ENCODE measurements around the gene MT2A. TPM values are rescaled to one million over a fixed set of nuclear protein-coding genes. Genes with fewer than 3 reads are reported as not detected.
"Not testable (repeated sequence)": the region's sequence is repeated elsewhere in the genome, so short reads cannot be mapped to it uniquely, and the experiment has no call there.

MT2A gene
- polyA plus RNA-seq, 1 donor from 2014 or later, result not detected

GRCh38 chr16:56580391-56581048, 27.9 kb upstream of the MT2A start:
- Histone ChIP-seq H4K20me1 (ENCODE audit: insufficient read depth) (no peaks in the 10 kb centered on the region), H3F3A (ENCODE audit: insufficient read depth, low read length, poor library complexity, severe bottlenecking) (no peaks in the 10 kb centered on the region), H3K9ac (ENCODE audit: low read length) (no peak overlapping the region), H3K4me2 (ENCODE audit: low read length) (no peak overlapping the region), H3K9me3 (ENCODE audit: low read length) (no peaks in the 10 kb centered on the region), H3K27me3 (ENCODE audit: insufficient read depth, low read depth, low read length) (no peaks in the 10 kb centered on the region), H3K36me3 (ENCODE audit: insufficient read depth, low read length) (no peaks in the 10 kb centered on the region), H2AFZ (ENCODE audit: low read depth, low read length) (no peak overlapping the region), H3K4me3 (ENCODE audit: low read length) (no peak overlapping the region), H3K27ac (ENCODE audit: low read length) (no peak overlapping the region), H3K79me2 (replicated peaks; ENCODE audit: insufficient read depth, low read length) (no peaks in the 10 kb centered on the region), H3K9me2 (ENCODE audit: insufficient read depth, low read length) (no peaks in the 10 kb centered on the region)
- TF ChIP-seq EZH2 (IDR thresholded peaks at IDR 0.05; ENCODE audit: borderline replicate concordance, insufficient read depth, low read length, poor library complexity, severe bottlenecking) (no peak), RAD21 (conservative IDR thresholded peaks at IDR 0.05) (no peak), POLR2AphosphoS5 (IDR thresholded peaks at IDR 0.05) (no peak), TAF1 (IDR thresholded peaks at IDR 0.05; ENCODE audit: low read depth) (no peak), CTCF (IDR thresholded peaks at IDR 0.05; ENCODE audit: poor library complexity, severe bottlenecking) (no peak), MXI1 (conservative IDR thresholded peaks at IDR 0.05; ENCODE audit: poor library complexity, severe bottlenecking) (no peak)

GRCh38 chr16:56582911-56583310, 25.5 kb upstream of the MT2A start:
- H3K4me3 ChIP-seq (ENCODE audit: low read length); H3K9me3 ChIP-seq (ENCODE audit: low read length); H4K20me1 ChIP-seq (ENCODE audit: insufficient read depth); H3F3A ChIP-seq (ENCODE audit: insufficient read depth, low read length, poor library complexity, severe bottlenecking); H3K4me2 ChIP-seq (ENCODE audit: low read length); H2AFZ ChIP-seq (ENCODE audit: low read depth, low read length); H3K9ac ChIP-seq (ENCODE audit: low read length); H3K27ac ChIP-seq (ENCODE audit: low read length); H3K27me3 ChIP-seq (ENCODE audit: insufficient read depth, low read depth, low read length); H3K79me2 ChIP-seq (replicated peaks; ENCODE audit: insufficient read depth, low read length); H3K9me2 ChIP-seq (ENCODE audit: insufficient read depth, low read length); H3K36me3 ChIP-seq (ENCODE audit: insufficient read depth, low read length): not testable (repeated sequence)

- no peak overlapping the region for H3K9ac ChIP-seq (ENCODE audit: low read length)
- no peak overlapping the region for H3K4me3 ChIP-seq (ENCODE audit: low read length)
- H3K27ac ChIP-seq (ENCODE audit: low read length), result no peak overlapping the region
- H3K9me3 ChIP-seq (ENCODE audit: low read length), result no peaks in the 10 kb centered on the region
- no peaks in the 10 kb centered on the region for H3K9me2 ChIP-seq (ENCODE audit: insufficient read depth, low read length)
- no peak overlapping the region for H2AFZ ChIP-seq (ENCODE audit: low read depth, low read length)
- TF ChIP-seq RAD21 (conservative IDR thresholded peaks at IDR 0.05) (no peak), MXI1 (conservative IDR thresholded peaks at IDR 0.05; ENCODE audit: poor library complexity, severe bottlenecking) (no peak), SMC3 (conservative IDR thresholded peaks at IDR 0.05; ENCODE audit: poor library complexity) (no peak), EZH2 (IDR thresholded peaks at IDR 0.05; ENCODE audit: borderline replicate concordance, insufficient read depth, low read length, poor library complexity, severe bottlenecking) (no peak), CTCF (IDR thresholded peaks at IDR 0.05; ENCODE audit: poor library complexity, severe bottlenecking) (no peak), TAF1 (IDR thresholded peaks at IDR 0.05; ENCODE audit: low read depth) (no peak)
- H3K27me3 ChIP-seq (ENCODE audit: insufficient read depth, low read depth, low read length), result peaks cover 9% of the 10 kb centered on the region
- no peaks in the 10 kb centered on the region for H4K20me1 ChIP-seq (ENCODE audit: insufficient read depth)
- no peaks in the 10 kb centered on the region for H3F3A ChIP-seq (ENCODE audit: insufficient read depth, low read length, poor library complexity, severe bottlenecking)
- no peaks in the 10 kb centered on the region for H3K79me2 ChIP-seq (replicated peaks; ENCODE audit: insufficient read depth, low read length)
- H3K4me2 ChIP-seq (ENCODE audit: low read length), result no peak overlapping the region
- no peaks in the 10 kb centered on the region for H3K36me3 ChIP-seq (ENCODE audit: insufficient read depth, low read length)
Observed at GRCh38 chr16:56583351-56584168, 24.8 kb upstream of the MT2A start.

Data from neural cell (in vitro differentiated cells).